ENCODE results near the gene IFIT1. TPM values are rescaled to one million over a fixed set of nuclear protein-coding genes. Genes with fewer than 3 reads are reported as not detected.
A peak's percentile ranks its signal among the peaks of the same experiment; 100 is the strongest.

IFIT1 gene
- polyA plus RNA-seq, 3 donors from 2014 or later: 0.43 to 6.0 (median 1.8) TPM

- no peaks in the 10 kb centered on the region for H3K4me1 Mint-ChIP-seq
- H3K4me3 Mint-ChIP-seq: no peak overlapping the region
- no peak for DNase-seq
- no peak overlapping the region for H3K27ac Mint-ChIP-seq
- no peaks in the 10 kb centered on the region for H3K9me3 Mint-ChIP-seq
- H3K36me3 Mint-ChIP-seq: peaks cover 0 to 6% (median 0%) of the 10 kb centered on the region in 3 donors
- H3K27me3 Mint-ChIP-seq (ENCODE audit: low read depth in 3 of 3): peaks cover 3 to 13% (median 5%) of the 10 kb centered on the region in 3 donors
These were observed 39.6 kb upstream of the IFIT1 start for GRCh38 chr10:89352802-89353201.

DNA sequence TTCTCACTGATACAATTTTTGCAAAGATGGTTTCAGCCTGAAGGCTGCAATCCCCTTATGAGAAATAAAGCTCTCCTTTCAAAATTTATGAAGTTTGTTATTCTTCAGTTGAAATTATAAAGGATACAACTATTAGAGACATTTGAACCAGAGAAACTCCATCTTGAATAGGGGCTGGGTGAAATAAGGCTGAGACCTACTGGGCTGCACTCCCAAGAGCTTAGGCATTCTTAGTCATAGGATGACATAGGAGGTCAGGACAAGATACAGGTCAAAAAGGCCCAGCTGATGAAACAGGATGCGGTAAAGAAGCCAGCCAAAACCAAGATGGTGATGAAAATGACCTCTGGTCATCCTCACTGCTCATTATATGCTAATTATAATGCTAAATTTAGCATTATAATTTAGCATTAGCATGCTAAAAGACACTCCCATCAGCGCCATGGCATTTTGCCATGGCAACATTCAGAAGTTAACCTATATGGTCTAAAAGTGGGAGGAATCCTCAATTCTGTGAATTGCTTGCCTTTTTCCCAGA is 37.0 kb upstream of the IFIT1 start:
- no peaks in the 10 kb centered on the region for H3K4me1 Mint-ChIP-seq
- H3K36me3 Mint-ChIP-seq: peaks cover 0 to 6% (median 0%) of the 10 kb centered on the region in 3 donors
- no peak for DNase-seq
- no peak overlapping the region for H3K4me3 Mint-ChIP-seq
- H3K9me3 Mint-ChIP-seq: no peaks in the 10 kb centered on the region
- H3K27me3 Mint-ChIP-seq (ENCODE audit: low read depth in 3 of 3): peaks cover 3 to 10% (median 7%) of the 10 kb centered on the region in 3 donors
- H3K27ac Mint-ChIP-seq: no peak overlapping the region

DNA sequence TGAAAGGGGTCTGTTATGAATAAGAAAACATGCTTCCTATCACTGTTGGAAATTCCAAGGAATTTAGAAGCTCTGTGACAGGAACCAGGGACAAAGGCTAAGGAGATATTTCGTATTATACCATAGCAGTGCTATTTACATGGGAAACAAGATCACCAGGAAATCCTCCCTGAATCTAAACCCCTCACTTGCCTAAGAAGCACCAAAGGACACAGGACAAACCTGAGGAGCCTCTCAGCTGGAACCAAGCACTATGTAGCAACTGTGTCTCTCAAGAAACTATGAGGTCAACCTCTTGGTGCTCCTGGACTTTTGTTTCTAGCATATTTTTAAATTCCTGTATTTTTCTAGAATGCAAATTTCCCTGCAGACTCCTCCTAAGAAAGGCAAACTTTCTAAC is 35.3 kb upstream of the IFIT1 start:
- Mint-ChIP-seq H3K36me3 (peaks cover 0 to 6% (median 6%) of the 10 kb centered on the region in 3 donors), H3K4me3 (no peak overlapping the region), H3K9me3 (no peaks in the 10 kb centered on the region), H3K27me3 (ENCODE audit: low read depth in 3 of 3) (peaks cover 3 to 7% (median 6%) of the 10 kb centered on the region in 3 donors), H3K4me1 (no peaks in the 10 kb centered on the region), H3K27ac (no peak overlapping the region)
- no peak for DNase-seq

- Mint-ChIP-seq H3K4me3 (no peak overlapping the region), H3K9me3 (no peaks in the 10 kb centered on the region), H3K27me3 (ENCODE audit: low read depth in 3 of 3) (peaks cover 3 to 9% (median 6%) of the 10 kb centered on the region in 3 donors), H3K36me3 (peaks cover 0 to 6% (median 6%) of the 10 kb centered on the region in 3 donors), H3K4me1 (no peaks in the 10 kb centered on the region), H3K27ac (no peak overlapping the region)
- no peak for DNase-seq
These were observed 34.4 kb upstream of the IFIT1 start for GRCh38 chr10:89357975-89358374.

DNA sequence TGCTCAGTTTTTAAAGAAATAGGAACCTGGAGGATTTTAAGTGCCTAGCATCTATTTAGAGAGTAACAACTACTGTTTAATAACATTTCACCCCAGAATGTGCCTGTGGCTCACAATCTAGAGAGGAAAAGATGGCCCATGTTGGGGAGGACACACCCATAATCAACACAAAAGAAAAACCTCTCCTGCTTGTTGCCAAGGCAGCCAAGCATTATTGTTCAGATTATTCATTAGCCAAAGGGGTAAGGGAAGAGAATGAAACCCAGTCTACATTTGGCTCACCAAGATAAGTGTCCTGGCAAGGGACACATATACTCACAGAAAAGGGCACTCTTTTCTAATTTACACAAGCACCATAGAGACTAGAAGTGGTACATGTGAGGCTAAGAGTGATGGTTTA is 32.3 kb upstream of the IFIT1 start:
- Mint-ChIP-seq H3K27me3 (ENCODE audit: low read depth in 3 of 3) (peaks cover 0 to 5% (median 2%) of the 10 kb centered on the region in 3 donors), H3K4me1 (no peaks in the 10 kb centered on the region), H3K27ac (no peak overlapping the region), H3K9me3 (no peaks in the 10 kb centered on the region), H3K36me3 (peaks cover 0 to 6% (median 0%) of the 10 kb centered on the region in 3 donors), H3K4me3 (no peak overlapping the region)
- no peak for DNase-seq

- H3K27me3 Mint-ChIP-seq (ENCODE audit: low read depth in 3 of 3): peaks cover 0 to 8% (median 2%) of the 10 kb centered on the region in 3 donors
- DNase-seq: no peak
- no peak overlapping the region for H3K27ac Mint-ChIP-seq
- H3K36me3 Mint-ChIP-seq: peaks cover 0 to 6% (median 0%) of the 10 kb centered on the region in 3 donors
- H3K4me1 Mint-ChIP-seq: peaks cover 10 to 13% of the 10 kb centered on the region in 2 donors
- H3K9me3 Mint-ChIP-seq: no peaks in the 10 kb centered on the region
- no peak overlapping the region for H3K4me3 Mint-ChIP-seq
These were observed 29.5 kb upstream of the IFIT1 start for GRCh38 chr10:89362929-89363328.

GRCh38 chr10:89363729-89364442 is 28.5 kb upstream of the IFIT1 start:
- no peak overlapping the region for H3K4me3 Mint-ChIP-seq
- H3K27me3 Mint-ChIP-seq (ENCODE audit: low read depth in 3 of 3): peaks cover 0 to 8% (median 2%) of the 10 kb centered on the region in 3 donors
- H3K36me3 Mint-ChIP-seq: peaks cover 0 to 6% (median 0%) of the 10 kb centered on the region in 3 donors
- no peak for DNase-seq
- no peaks in the 10 kb centered on the region for H3K9me3 Mint-ChIP-seq
- H3K27ac Mint-ChIP-seq: no peak overlapping the region
- H3K4me1 Mint-ChIP-seq: peaks cover 18 to 23% of the 10 kb centered on the region in 2 donors

GRCh38 chr10:89364531-89364930 is 27.9 kb upstream of the IFIT1 start:
- no peak for DNase-seq
- Mint-ChIP-seq H3K9me3 (no peaks in the 10 kb centered on the region), H3K4me1 (peaks cover 23 to 29% of the 10 kb centered on the region in 2 donors), H3K36me3 (peaks cover 0 to 6% (median 0%) of the 10 kb centered on the region in 3 donors), H3K27me3 (ENCODE audit: low read depth in 3 of 3) (peaks cover 0 to 6% (median 2%) of the 10 kb centered on the region in 3 donors), H3K4me3 (no peak overlapping the region), H3K27ac (no peak overlapping the region)

- Mint-ChIP-seq H3K27ac (peak overlapping the region; percentile 7 to 77 (median 56)), H3K4me3 (peak overlapping the region; percentile 3 to 64 (median 15)), H3K27me3 (ENCODE audit: low read depth in 3 of 3) (peaks cover 0 to 6% (median 4%) of the 10 kb centered on the region in 3 donors), H3K36me3 (no peaks in the 10 kb centered on the region), H3K9me3 (no peaks in the 10 kb centered on the region), H3K4me1 (peaks cover 23 to 29% of the 10 kb centered on the region in 2 donors)
- DNase-seq: peak; percentile 66 to 77 (median 71)
These were observed 24.9 kb upstream of the IFIT1 start for GRCh38 chr10:89367529-89367928.

- Mint-ChIP-seq H3K9me3 (no peaks in the 10 kb centered on the region), H3K4me1 (peaks cover 23 to 29% of the 10 kb centered on the region in 2 donors), H3K27me3 (ENCODE audit: low read depth in 3 of 3) (peaks cover 0 to 6% (median 6%) of the 10 kb centered on the region in 3 donors), H3K27ac (peak overlapping the region; percentile 7 to 77 (median 56)), H3K36me3 (no peaks in the 10 kb centered on the region), H3K4me3 (peak overlapping the region in 3 of 5 donors; percentile 3 to 64 (median 52))
- no peak for DNase-seq
These were observed 24.3 kb upstream of the IFIT1 start for GRCh38 chr10:89368129-89368528.

- Mint-ChIP-seq H3K27ac (peak overlapping the region in 1 of 6 donors; percentile 67), H3K4me1 (peaks cover 23 to 29% of the 10 kb centered on the region in 2 donors), H3K9me3 (no peaks in the 10 kb centered on the region), H3K36me3 (no peaks in the 10 kb centered on the region), H3K4me3 (peak overlapping the region in 1 of 5 donors; percentile 1), H3K27me3 (ENCODE audit: low read depth in 3 of 3) (peaks cover 0 to 6% (median 6%) of the 10 kb centered on the region in 3 donors)
- DNase-seq: no peak
These were observed 23.0 kb upstream of the IFIT1 start for GRCh38 chr10:89369156-89370105.

DNA sequence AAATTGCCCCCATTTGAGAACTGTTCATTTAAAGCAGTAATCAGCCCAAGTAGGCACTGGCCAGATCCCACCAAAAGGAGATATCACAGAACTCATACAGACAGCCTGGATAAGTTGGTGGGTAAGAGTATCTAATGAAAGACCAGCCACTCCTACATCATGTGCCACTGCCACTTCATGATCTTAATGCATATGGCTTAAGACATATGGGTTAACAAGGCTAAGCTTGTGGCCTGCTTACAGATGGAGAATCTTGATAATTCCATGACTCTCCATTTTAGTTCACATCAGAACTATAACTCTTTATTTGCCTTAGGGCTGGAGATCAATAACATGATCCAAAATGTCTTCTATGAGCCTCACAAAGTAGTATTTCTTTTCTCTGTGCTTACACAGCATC is 21.3 kb upstream of the IFIT1 start:
- Mint-ChIP-seq H3K27ac (no peak overlapping the region), H3K36me3 (no peaks in the 10 kb centered on the region), H3K27me3 (ENCODE audit: low read depth in 3 of 3) (peaks cover 2 to 6% (median 6%) of the 10 kb centered on the region in 3 donors), H3K4me1 (peaks cover 23 to 29% of the 10 kb centered on the region in 2 donors), H3K9me3 (no peaks in the 10 kb centered on the region), H3K4me3 (no peak overlapping the region)
- DNase-seq: no peak

DNA sequence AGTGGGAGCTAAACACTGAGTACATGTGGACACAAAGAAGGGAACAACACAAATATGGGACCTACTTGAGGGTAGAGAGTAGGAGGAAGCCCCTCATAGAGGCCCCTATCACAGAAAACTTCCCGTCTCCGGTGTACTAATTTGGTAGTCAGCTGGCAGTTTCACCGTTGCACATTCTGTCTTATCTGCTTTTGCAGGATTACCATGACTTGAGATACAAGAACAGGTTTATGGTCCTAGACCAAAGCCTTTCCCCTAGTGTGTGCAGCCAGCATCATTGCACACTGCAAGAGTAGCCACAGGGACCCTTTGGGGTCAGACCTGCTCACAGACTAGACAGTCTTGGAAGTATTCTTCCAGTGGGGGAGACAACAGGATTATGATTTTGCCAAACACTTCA is 20.4 kb upstream of the IFIT1 start:
- H3K27me3 Mint-ChIP-seq (ENCODE audit: low read depth in 3 of 3): peaks cover 2 to 6% (median 6%) of the 10 kb centered on the region in 3 donors
- peaks cover 20 to 26% of the 10 kb centered on the region in 2 donors for H3K4me1 Mint-ChIP-seq

More for the DNA sequence above, 20.4 kb upstream of the IFIT1 start:
- no peak overlapping the region for H3K4me3 Mint-ChIP-seq
- DNase-seq: no peak
- H3K27ac Mint-ChIP-seq: no peak overlapping the region
- no peaks in the 10 kb centered on the region for H3K36me3 Mint-ChIP-seq
- no peaks in the 10 kb centered on the region for H3K9me3 Mint-ChIP-seq

Data from immature natural killer cell (primary cell).